ACC112 (cell line): ENCODE results near the gene OVOL3.
"Not testable (repeated sequence)": the region's sequence is repeated elsewhere in the genome, so short reads cannot be mapped to it uniquely, and the experiment has no call there.

Experiments used
- H2AFZ ChIP-seq: fragments of 200-600 bp; sonication (generic); one replicate; pipeline ENCODE4 v1.6.0; 2017; ENCODE audit warnings: antibody characterized with exemption, low read length; ENCODE audit not compliant: unreplicated experiment
- H3K27ac ChIP-seq: fragments of 200-600 bp; sonication (generic); 2 replicates; pipeline ENCODE4 v1.5.1; 2014; ENCODE audit warnings: low read depth, mild to moderate bottlenecking, antibody characterized with exemption, low read length, moderate library complexity
- H3K27me3 ChIP-seq: fragments of 200-600 bp; sonication (generic); 2 replicates; pipeline ENCODE4 v1.6.1; 2014; ENCODE audit warnings: mild to moderate bottlenecking, antibody characterized with exemption, low read length, moderate library complexity, mixed read lengths; ENCODE audit not compliant: insufficient read depth
- H3K36me3 ChIP-seq: fragments of 200-600 bp; sonication (generic); 2 replicates; pipeline ENCODE4 v1.6.1; 2016; ENCODE audit warnings: mild to moderate bottlenecking, antibody characterized with exemption, low read length, moderate library complexity, mixed read lengths; ENCODE audit not compliant: insufficient read depth
- H3K4me1 ChIP-seq: fragments of 200-600 bp; sonication (generic); one replicate; pipeline ENCODE4 v1.6.1; 2016; ENCODE audit warnings: low read length, mixed read lengths; ENCODE audit not compliant: insufficient read depth, unreplicated experiment, control insufficient read depth
- H3K4me3 ChIP-seq: fragments of 200-600 bp; sonication (generic); 2 replicates; pipeline ENCODE4 v1.5.1; 2014; ENCODE audit warnings: mild to moderate bottlenecking, low read depth, low read length
- H3K79me2 ChIP-seq: fragments of 200-600 bp; sonication (generic); one replicate; pipeline ENCODE4 v1.6.0; 2016; ENCODE audit warnings: low read length; ENCODE audit not compliant: control insufficient read depth, unreplicated experiment, insufficient read depth

OVOL3 gene

GRCh38 chr19:36131221-36131620, 20.3 kb downstream of the OVOL3 start:
- H3K4me3 ChIP-seq, H2AFZ ChIP-seq, H3K4me1 ChIP-seq, H3K79me2 ChIP-seq, H3K27ac ChIP-seq, H3K27me3 ChIP-seq, H3K36me3 ChIP-seq: not testable (repeated sequence)

- H3K36me3 ChIP-seq, H3K27ac ChIP-seq, H3K79me2 ChIP-seq, H2AFZ ChIP-seq, H3K27me3 ChIP-seq, H3K4me3 ChIP-seq, H3K4me1 ChIP-seq: not testable (repeated sequence)
Observed at GRCh38 chr19:36134867-36135266, 23.9 kb downstream of the OVOL3 start.

GRCh38 chr19:36136964-36137686, 26.2 kb downstream of the OVOL3 start:
- Histone ChIP-seq H3K4me3 (peak overlapping the region; percentile 29; the same call in 1 of the 2 replicates), H3K4me1 (peaks cover 14% of the 10 kb centered on the region), H3K27me3 (no peaks in the 10 kb centered on the region), H3K36me3 (0 out of 2 replicates have a peak, but pooled peaks cover 4% of the 10 kb centered on the region), H3K27ac (no peak overlapping the region), H2AFZ (no peak overlapping the region), H3K79me2 (peaks cover 18% of the 10 kb centered on the region)

GRCh38 chr19:36139120-36139472, 28.2 kb downstream of the OVOL3 start:
- Histone ChIP-seq H2AFZ (peak overlapping the region; percentile 65), H3K36me3 (0 out of 2 replicates have a peak, but pooled peaks cover 4% of the 10 kb centered on the region), H3K27ac (peak overlapping the region; percentile 66; the same call in 1 of the 2 replicates)

DNA sequence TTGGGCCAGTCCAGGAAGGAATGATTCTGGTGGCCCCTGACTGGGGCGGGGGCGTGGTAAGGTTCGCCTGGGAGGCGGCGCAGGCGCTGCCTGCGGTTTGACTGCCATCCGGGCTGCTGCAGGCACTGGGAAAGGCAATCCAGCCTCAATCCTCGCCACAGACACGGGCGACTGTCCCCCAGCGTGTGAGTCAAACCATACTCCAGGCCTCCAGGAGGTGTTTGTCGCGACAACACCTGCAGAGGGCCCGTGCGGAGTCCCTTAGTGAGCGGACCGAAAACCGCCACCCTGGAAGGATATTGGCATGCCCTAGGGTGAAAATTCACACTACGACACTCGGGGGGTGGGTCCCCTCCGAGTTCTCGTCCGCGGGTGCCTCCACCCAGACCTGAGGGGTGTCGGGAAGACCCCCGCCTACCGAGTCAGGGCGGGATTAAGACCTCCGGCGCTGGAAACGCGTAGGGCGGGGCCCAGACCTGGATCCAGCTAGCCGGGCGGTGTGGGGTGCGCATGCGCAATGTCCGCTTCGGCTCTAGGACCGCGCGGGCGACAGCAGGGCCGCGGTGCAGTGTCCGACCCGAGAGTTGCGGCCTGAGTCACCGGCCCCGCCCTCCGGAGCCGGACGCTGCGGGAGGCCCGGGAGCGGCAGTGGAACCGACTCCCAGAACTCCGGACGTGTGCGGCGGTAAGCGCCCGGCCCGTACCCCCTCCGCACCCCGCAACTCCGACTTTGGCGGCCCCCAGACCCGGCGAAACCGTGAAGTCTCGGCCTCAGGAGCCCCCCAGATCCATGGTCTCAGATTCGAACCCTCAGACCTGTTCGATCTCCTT, 28.7 kb downstream of the OVOL3 start, which contains the start of gene CAPNS1:
Gene CAPNS1 (plus strand): TSS at position 594 of the 831 bp plus-strand sequence. CDS start 946 bp downstream, outside the sequence.
- Histone ChIP-seq H3K4me3 (peak within 1 kb of the TSS; percentile 91), H3K4me1 (peaks cover 14% of the 10 kb centered on the region), H2AFZ (peak within 1 kb of the TSS; percentile 65), H3K36me3 (peaks cover 6% of the 10 kb centered on the region; the same call in 1 of the 2 replicates), H3K27me3 (no peaks in the 10 kb centered on the region), H3K79me2 (peaks cover 18% of the 10 kb centered on the region), H3K27ac (peak within 1 kb of the TSS; percentile 91)

More at GRCh38 chr19:36139120-36139472, 28.2 kb downstream of the OVOL3 start:
- Histone ChIP-seq H3K79me2 (peaks cover 18% of the 10 kb centered on the region), H3K4me3 (peak overlapping the region; percentile 91), H3K27me3 (no peaks in the 10 kb centered on the region), H3K4me1 (peaks cover 14% of the 10 kb centered on the region)

GRCh38 chr19:36140304-36141038, 29.5 kb downstream of the OVOL3 start:
- Histone ChIP-seq H3K4me1 (peaks cover 14% of the 10 kb centered on the region), H3K79me2 (peaks cover 18% of the 10 kb centered on the region), H3K27me3 (no peaks in the 10 kb centered on the region), H3K27ac (peak overlapping the region; percentile 91), H3K36me3 (peaks cover 8% of the 10 kb centered on the region), H3K4me3 (peak overlapping the region; percentile 91), H2AFZ (no peak overlapping the region)

GRCh38 chr19:36141039-36141927, 30.3 kb downstream of the OVOL3 start:
- H3K27me3 ChIP-seq, result no peaks in the 10 kb centered on the region
- peaks cover 14% of the 10 kb centered on the region for H3K4me1 ChIP-seq
- H3K79me2 ChIP-seq, result peaks cover 18% of the 10 kb centered on the region
- peak overlapping the region; percentile 91; the same call in 1 of the 2 replicates for H3K27ac ChIP-seq
- no peak overlapping the region for H2AFZ ChIP-seq
- H3K4me3 ChIP-seq, result peak overlapping the region; percentile 91
- peaks cover 8% of the 10 kb centered on the region for H3K36me3 ChIP-seq

GRCh38 chr19:36142046-36142445, 31.1 kb downstream of the OVOL3 start:
- Histone ChIP-seq H3K79me2 (peaks cover 18% of the 10 kb centered on the region), H2AFZ (no peak overlapping the region), H3K36me3 (peaks cover 8% of the 10 kb centered on the region), H3K4me3 (0 out of 2 replicates have a peak overlapping the region, but pooled peaks have one; percentile 91), H3K27ac (no peak overlapping the region), H3K27me3 (no peaks in the 10 kb centered on the region), H3K4me1 (peaks cover 7% of the 10 kb centered on the region)

DNA sequence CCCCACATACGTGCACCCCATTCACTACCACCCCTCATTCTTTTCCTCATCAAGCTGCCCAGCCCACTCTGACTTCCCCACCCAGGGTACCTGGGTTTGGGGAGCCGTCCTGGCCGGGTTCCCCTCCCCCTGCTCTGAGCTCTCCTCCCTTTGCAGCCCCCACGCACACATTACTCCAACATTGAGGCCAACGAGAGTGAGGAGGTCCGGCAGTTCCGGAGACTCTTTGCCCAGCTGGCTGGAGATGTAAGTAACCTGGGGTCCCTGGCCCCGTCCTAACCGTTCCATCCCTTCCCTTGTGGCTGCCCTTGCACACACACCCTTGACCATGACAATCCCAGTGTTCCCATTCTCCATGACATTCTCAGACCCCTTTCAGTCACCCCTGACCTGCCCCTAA, 31.6 kb downstream of the OVOL3 start:
- Histone ChIP-seq H3K79me2 (peaks cover 18% of the 10 kb centered on the region), H3K4me1 (peaks cover 5% of the 10 kb centered on the region), H3K36me3 (peaks cover 8% of the 10 kb centered on the region), H2AFZ (no peak overlapping the region), H3K4me3 (no peak overlapping the region), H3K27me3 (no peaks in the 10 kb centered on the region), H3K27ac (no peak overlapping the region)
